GM21367 (cell line): ENCODE data around the gene CPLX1.
"Not testable (repeated sequence)": the region's sequence is repeated elsewhere in the genome, so short reads cannot be mapped to it uniquely, and the experiment has no call there.

Source experiments
- ATAC-seq: cut with Tn5 transposase; IDR thresholded peaks from one replicate; pipeline ENCODE4 v1.9.1; 2021; ENCODE audit not compliant: unreplicated experiment

CPLX1 gene

GRCh38 chr4:780255-780654 is 45.7 kb downstream of the CPLX1 start:
- ATAC-seq, result not testable (repeated sequence)

DNA sequence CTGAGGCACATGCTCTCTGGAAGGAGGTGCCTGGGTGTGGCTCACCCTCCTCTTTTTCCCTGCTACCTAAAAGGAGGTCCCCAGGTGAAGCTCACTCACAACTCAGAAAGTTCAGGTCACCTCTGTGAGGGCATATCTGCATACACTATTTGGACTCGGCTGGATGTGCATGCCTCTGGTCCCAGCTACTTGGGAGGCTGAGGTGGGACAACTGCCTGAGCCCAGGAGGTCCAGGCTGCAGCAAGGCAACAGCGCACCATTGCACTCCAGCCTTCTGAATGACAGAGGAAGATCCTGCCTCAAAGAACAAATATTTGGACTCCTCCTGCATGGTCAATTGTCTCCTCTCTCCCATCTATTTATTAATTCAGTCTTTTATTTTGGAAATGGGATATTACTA is 46.4 kb downstream of the CPLX1 start:
- no peak for ATAC-seq

DNA sequence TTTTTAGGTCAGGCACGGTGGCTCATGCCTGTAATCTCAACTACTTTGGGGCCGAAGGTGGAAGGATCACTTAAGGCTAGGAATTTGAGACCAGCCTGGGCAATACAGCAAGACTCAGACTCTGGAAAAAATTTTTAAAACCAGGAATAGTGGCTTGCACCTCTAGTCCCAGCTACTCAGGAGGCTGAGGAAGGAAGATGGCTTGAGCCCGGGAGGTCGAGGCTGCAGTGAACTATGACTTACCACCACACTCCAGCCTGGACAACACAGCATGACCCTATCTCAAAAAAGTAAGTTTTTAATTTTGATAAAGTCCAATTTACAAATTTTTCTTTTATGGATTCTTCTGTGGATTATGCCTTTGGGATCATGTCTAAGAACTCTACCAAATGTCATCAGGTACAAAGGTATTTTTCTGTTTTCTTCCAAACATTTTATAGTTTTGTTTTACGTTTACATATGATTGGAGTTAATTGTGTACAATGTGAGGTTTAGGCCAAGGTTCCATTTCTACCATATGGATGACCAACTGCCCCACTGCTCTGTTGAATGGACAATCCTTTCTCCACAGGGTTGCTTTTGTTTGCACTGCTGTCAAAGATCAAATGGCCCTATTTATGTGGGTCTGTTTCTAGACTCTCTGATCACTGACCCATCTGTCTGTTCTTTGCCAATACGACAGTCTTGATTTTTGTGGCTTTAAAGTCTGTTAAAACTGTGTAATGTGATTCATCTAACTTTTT is 48.2 kb downstream of the CPLX1 start:
- ATAC-seq, result no peak

DNA sequence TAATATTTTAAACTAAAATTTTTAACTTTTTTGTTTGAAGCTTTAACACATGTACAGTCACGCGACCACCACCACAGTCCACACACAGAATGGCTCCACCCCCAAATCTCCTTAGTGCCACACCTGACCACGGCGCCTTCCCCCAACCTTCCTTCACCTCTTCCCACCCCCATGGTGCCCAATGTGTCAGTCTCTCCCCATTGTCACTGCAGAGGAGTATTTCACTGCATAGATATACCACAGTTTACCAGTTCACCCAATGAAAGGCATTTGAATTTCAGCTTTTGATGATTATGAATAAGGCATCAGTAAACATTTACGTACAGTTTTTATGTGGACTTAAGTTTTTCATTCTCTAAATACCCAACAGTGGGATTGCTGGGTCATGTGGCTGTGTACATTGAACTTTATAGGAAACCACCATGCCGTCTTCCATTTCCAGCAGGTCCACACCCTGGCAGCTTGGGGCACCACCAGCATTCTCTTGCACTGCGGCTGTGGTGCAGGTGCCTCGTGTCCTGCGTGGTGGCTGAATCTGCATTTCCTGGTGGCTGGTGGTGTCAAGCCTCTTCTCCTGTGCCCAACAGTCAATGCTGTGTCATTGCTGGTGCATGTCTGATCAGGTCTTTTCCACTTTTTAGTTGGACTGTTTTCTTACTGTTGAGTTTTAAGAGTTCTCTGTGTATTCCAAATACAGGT is 49.0 kb downstream of the CPLX1 start:
- no peak for ATAC-seq

DNA sequence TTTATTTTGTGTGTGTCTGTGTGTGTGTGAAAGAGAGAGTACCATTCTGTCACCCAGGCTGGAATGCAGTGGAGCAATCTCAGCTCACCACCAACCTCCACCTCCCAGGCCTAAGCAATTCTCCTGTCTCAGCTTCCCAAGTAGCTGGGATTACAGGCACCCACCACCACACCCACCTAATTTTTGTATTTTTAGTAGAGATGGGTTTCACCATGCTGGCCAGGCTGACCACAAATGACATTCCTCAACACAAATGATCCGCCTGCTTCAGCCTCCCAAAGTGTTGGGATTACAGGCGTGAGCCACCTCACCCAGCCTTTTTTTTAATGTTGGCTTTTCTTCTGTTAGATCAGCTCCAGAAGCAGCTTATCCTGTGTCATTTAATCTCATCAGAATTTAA is 50.4 kb downstream of the CPLX1 start:
- ATAC-seq, result not testable (repeated sequence)

DNA sequence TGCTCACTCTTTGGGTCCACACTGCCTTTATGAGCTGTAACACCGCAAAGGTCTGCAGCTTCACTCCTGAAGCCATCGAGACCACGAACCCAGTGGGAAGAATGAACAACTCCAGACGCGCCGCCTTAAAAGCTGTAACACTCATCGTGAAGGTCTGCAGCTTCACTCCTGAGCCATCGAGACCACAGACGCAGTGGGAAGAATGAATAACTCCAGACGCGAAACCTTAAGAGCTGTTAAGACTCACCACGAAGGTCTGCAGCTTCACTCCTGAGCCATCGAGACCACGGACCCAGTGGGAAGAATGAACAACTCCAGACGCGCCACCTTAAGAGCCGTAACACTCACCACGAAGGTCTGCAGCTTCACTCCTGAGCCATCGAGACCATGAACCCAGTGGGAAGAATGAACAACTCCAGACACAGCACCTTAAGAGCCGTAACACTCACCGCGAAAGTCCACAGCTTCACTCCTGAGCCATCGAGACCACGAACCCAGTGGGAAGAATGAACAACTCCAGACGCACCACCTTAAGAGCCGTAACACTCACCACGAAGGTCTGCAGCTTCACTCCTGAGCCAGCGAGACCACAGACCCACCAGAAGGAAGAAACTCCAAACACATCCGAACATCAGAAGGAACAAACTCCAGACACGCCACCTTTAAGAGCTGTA is 51.4 kb downstream of the CPLX1 start:
- not testable (repeated sequence) for ATAC-seq

- no peak for ATAC-seq
These were observed 52.7 kb downstream of the CPLX1 start for GRCh38 chr4:773214-773613.

DNA sequence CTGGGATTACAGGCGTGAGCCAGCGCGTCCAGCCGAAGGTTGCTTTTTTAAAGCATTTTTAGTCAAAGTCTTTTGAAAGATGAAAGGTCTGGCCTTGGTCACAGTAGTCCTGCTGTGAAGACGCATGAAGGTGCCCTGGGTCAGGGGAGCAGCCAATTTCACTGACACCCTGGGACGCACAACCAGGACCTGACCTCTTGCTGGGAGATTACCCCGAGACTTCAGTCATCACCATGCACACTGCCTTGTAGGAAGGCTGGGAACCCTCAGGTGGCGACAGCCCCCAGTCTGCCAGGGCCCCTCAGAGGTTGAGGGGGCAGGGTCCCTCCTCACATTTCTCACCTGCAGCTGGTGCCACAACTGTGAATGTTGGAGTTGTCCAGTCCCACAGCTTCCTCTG is 53.2 kb downstream of the CPLX1 start:
- no peak for ATAC-seq

GRCh38 chr4:772118-772517 is 53.8 kb downstream of the CPLX1 start:
- no peak for ATAC-seq

- ATAC-seq, result no peak
These were observed 54.5 kb downstream of the CPLX1 start for GRCh38 chr4:771464-771863.

DNA sequence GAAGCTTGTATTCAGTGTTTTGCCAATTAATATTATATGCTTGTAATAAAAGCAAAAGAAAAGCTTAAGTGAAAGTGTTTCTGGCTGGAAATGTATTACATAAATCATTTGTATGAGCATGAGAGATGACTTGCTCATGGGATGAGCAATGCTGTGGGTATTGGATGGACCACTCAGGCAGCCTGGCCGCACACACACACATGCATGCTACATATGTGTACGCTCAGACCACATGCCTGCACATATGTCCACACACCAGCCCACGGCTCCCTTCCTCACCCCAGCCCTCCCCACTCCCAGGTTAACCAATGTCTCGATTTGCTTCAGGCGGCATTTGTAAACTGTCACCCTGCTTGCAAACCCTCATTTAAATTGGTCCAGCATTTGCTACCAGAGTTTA is 55.9 kb downstream of the CPLX1 start:
- ATAC-seq, result no peak

- ATAC-seq, result no peak
These were observed 56.4 kb downstream of the CPLX1 start for GRCh38 chr4:769511-769910.

GRCh38 chr4:768995-769394 is 56.9 kb downstream of the CPLX1 start:
- ATAC-seq, result no peak

GRCh38 chr4:768076-768475 is 57.9 kb downstream of the CPLX1 start:
- no peak for ATAC-seq

DNA sequence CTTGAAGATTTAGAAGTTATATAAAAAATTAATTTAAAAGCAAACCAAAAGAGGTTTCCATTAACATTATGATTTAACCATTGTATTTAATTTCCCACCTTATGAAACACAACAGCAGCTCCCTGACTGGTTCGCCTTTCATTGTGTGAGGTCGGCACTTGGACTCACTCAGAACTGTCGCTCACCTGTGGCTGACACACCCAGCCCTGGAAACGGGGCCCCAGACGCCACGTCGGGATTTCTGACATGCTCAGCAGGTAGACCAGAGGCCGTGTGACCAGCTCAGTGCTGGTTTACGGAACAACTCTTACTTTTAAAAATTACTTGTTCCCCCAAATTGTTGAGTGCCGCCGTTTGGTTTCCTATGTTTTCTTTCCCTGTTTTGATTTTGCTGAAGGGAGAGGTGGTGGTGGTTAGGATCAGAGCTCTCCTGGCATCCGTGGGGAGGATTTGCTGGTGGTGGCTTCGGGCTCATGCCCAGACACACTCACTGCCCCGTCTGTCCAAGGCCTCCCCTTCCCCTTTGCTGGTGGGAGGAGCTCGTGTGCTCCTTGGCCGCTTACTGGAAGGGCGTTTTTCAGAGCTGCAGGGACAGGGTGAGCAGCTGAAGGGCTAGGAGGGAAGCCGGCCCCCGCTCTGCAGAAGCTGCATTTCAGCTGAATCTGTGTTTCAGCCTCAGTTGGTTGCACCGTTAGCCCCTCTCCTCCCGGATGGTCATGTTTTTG is 59.2 kb downstream of the CPLX1 start:
- ATAC-seq, result no peak

DNA sequence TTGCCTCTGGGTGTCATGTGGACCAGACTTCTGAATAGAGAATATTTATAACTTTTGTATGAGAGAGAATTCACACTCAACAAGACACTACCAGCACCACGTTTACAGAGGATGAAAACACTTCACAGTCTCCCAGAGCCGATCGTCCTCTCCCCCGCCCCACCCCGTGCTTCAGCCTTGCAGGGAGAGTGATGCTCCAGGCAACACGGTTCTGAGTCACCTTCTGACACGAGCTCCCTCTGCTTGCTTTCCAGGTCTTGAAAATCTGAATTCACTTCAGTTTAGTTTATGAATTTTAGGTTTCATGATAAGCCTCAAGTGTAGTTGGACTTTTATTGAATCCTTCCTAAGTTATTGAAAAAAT is 59.8 kb downstream of the CPLX1 start:
- no peak for ATAC-seq

DNA sequence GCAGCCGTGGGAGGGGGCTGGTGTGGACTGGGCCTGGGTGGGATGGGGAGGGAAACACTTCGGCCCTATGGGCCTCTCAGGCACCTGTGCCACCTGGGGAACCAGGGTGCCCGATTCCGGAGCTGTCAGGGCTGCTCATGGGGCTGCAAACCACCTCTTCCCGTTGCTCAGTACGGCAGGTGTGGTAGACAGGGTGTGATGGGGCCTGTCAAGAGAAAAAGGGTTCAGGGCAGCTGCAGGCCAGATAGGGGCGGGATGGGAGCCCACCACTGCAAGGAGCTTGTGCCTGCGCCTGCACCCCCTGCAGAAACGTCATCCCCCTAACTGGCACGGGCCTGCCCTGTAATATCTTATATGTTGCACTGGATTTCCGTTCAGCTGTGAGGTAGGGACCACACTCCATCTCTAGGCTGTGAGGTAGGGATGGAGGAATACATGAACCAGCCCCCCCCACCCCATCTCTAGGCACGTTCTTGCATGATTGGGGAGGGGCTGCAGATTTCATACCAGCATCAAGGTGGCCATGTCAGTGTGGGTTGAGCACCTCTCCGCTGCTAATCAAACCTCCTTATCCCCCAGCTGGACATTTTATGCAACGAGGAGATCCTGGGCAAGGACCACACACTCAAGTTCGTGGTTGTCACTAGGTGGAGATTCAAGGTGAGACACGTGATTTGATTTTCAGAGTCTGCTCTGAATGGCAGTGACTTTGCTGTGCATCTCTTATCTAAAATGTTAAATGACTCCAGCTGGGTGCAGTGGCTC is 61.3 kb downstream of the CPLX1 start:
- ATAC-seq, result no peak

- no peak for ATAC-seq
These were observed 62.0 kb downstream of the CPLX1 start for GRCh38 chr4:763922-764321.

- ATAC-seq, result no peak
These were observed 62.6 kb downstream of the CPLX1 start for GRCh38 chr4:763191-763810.
